Pulmonary artery endothelial cell (primary cell): ENCODE measurements around the gene IL11. TPM values are rescaled to one million over a fixed set of nuclear protein-coding genes. Genes with fewer than 3 reads are reported as not detected.

Experiments
- DNase-seq: peaks from one replicate; pipeline ENCODE4 v3.0.0-alpha.2; 2011; ENCODE audit warnings: low read depth, low spot score
- total RNA-seq: library from RNA; depleted of rRNA; stranded (reverse); fragments of >200 nt; gene quantifications from 2 replicates; pipeline ENCODE4 v1.2.3, GENCODE V29; 2014

The IL11 gene
- total RNA-seq, 1 donor from 2014 or later, result 0.33 TPM

DNA sequence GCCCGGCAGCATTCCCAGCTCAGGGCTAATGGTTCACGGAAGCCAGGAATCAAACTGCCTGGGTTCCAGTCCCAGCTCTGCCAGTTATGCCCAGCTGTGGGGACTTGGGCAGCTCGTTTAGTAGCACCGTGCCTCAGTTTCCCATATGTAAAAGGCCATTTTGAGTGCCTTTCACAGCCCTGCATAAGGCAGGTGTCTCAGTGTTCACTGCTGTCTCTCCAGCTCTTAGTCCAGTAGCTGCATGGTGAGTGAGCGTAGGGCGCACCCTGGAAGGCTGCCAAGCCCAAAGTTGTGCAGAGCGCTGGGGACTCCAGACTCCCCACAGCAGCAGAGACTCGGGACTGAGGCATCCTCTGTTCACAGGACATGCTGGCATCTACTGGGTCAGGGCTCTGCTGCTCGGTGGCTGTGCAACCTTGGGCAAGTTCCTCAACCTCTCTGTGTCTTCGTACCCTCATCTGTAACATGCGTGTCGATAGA, 21.0 kb upstream of the IL11 start:
- no peak for DNase-seq

DNA sequence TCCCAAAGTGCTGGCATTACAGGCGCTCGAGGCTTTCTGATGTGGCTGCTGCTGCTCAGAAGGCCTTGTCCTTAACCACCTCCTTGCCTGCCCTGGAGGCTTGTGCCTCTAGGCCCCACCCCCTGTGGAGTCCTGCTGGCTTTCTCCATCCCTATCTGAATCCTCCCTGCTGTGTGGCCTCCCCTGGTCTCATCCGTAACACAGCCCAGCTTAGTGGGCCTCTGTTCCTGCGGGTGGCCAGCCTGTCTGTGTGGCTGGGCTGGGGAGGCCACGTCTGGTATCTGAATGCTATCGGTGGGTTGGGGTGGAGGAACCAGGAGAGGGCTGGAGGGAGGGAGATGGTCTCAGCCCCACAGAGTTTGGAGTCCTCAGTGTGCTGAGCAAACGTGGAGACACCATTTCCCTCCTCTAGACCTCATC, 20.2 kb upstream of the IL11 start:
- DNase-seq, result no peak

DNA sequence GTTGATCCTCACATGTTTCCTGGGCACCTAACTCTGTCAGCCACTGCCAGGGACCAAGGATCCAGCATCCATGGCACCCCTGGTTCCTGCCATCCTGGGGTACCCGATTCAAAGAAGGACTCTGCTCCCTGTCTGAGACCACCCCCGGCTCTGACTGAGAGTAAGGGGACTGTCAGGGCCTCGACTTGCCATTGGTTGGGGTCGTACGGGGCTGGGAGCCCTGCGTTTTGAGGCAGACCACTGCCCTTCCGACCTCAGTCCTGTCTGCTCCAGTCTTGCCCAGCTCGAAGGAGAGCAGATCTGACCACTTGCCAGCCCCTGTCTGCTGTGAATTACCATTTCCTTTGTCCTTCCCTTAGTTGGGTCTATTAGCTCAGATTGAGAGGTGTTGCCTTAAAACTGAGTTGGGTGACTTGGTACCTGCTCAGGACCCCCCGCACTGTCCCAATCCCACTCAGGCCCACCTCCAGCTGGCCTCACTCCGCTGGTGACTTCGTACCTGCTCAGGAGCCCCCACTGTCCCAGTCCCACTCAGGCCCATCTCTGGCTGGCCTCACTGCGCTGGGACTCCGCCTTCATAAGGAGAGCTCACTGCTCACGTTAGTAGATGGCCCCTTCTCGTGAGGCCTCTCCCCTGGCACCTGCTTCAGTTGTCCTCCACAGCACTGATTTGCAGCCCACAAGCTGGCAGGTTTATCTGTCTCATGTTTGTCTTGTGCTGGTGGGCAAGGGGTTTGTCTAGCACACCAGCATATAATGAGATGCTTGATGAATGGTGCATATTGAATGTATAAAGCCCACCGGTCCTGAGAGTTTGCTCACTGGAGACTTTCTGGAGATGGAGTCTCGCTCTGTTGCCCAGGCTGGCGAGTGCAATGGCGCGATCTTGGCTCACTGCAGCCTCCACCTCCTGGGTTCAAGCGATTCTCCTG, 19.4 kb upstream of the IL11 start:
- DNase-seq, result no peak

DNA sequence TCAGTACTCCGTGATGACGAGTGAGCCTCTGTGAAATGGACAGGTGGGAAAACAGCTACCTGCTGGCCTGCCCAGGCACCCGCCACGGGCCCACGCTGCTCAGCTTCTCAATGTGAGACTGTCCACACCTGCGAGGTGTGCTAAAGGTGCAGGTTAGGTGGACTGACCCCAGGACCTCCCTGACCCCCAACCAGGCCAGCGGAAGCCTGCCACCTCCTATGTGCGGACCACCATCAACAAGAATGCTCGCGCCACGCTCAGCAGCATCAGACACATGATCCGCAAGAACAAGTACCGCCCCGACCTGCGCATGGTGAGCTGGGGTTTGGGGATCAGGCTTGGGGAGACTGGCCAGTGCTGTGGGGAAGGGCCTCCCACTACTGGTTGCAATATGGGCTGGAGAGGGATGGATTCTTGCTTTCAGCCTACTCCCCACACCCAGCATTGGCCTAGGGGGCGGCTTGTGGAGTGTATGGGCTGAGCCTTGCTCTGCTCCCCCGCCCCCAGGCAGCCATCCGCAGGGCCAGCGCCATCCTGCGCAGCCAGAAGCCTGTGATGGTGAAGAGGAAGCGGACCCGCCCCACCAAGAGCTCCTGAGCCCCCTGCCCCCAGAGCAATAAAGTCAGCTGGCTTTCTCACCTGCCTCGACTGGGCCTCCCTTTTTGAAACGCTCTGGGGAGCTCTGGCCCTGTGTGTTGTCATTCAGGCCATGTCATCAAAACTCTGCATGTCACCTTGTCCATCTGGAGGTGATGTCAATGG, 17.7 kb upstream of the IL11 start:
- DNase-seq, result no peak

DNA sequence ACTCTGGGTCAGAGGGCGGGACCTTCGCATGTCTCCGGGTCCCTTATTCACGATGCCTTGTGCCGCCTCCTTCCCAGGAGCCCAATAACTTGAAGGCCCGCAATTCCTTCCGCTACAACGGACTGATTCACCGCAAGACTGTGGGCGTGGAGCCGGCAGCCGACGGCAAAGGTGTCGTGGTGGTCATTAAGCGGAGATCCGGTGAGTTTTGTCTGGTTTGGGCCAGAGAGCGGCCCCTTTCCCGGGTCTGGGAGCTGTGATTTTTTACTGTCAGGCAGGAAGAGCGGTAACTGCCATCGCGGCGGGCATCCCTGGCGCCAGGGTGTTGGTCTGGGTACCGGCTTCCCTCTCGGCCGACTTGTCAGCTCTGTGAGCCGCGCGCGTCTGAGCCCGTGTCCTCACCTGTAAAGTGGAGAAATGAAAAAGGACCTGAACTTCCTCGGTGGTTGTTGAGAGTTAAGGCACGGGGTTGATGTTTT, 16.3 kb upstream of the IL11 start:
- DNase-seq, result no peak

DNA sequence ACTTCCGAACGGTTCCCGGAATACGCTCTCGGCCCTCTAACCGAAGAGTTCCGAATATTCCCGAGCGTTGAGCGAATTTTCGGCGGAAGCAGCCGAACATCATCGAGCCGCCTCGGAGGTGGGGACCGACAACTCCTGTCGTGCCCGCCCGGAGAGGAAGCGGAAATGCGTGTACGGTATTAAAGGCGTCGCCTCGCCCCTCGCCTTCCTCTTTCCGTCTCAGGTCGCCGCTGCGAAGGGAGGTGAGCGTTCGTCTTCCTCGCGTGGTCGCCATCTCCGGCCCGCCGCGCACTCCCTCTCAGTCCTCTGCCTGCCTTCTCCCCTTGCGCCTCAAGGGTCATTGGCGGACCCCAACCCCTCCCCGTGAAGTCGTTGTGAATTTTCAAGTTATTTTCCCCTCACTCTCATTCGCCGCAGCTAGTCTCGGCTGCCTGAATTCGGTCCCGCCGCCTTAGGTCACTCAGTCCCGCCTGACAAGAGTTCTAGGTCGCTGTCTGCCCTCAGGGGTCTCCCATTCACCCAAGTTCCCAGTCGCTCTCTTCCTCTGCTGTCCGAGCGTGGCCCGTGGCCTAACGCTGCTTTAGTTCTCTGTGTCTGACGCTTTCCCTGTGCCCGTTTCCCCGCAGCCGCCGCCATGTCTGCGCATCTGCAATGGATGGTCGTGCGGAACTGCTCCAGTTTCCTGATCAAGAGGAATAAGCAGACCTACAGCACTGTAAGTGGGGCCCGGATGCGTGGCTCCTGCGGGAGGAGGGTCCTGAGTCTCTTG, 15.6 kb upstream of the IL11 start, which contains the start of gene RPL28:
RPL28 (plus strand) TSS at position 209 of the 769 bp plus-strand sequence; CDS start at position 635, 426 bp downstream.
- DNase-seq, result peak; percentile 90

DNA sequence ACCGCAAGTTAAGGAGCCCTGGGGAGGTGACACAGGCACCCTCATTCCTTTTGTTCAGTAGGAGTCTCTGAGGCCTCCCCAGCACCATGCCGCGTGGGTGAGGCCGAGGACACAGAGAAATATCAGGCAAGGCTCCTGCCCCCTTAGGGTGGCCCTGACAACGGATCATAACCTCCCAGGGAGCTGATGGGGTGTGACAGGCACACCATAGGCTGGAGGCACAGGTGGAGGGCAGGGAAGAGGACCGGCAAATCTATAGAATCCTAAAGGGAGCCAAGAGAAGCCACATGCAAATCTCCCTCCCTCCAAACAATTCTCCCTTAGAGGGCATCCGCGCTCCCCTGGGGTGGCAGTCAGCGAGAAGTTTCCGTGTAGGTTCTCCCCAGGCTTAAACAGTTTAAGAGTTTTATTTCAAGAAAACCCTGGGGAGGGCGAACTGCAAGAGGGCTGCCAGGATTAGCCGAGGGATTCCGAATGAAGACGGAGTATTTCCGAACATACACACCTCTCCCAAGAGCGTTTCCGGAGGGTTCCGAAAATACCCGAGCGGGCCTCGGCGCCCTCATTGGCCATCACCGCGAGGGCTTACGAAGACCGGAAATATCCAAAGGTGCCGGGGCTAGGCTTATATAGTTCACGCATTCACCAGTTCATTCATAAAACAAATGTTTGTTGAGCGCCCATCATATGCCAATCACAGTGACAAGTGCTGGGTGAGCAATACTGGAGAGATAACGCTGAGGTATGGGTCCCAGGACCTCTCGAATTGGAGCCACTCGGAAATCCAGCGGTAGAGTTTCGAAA, 14.9 kb upstream of the IL11 start:
- DNase-seq, result peak; percentile 63

DNA sequence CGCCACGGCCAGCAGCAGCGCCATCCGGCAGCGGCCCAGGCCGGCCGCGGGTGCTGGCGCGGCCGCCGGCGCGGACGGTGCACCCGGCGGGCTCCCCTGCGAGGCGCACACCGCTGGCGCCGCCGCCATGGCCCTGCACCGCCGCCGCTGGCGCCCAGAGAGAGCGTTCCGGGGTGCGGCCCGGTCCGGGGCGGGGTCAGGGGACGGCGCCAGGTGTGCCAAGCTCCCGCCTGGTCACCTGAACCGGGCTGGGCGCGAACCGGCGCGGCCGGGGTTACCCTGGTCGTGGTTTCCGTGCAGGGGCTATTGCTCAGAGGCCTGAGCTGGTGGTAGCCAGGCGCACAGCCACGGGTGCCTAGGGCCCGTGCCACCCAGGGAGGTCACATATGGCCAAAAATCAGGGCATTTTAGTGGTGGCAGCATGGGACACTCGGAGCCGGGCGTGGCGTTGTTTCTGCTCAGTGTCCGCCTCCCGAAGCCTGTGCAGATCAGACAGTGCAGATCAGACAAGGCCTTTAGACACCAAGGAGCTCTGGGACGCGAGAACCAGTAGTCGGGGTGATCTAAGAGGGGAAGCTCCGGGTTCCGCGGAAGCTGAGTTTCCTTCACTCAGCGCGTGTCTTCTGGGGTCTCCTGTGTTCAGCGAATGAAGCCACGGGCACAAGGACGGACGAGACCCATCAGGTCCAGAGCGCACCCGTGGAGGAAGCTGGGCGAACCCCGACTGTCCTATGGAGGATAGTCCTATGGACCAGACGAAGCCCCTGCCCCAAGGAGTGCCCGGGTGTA, 14.1 kb upstream of the IL11 start, which contains the start of gene TMEM238:
TMEM238 (minus strand) TSS at position 162 of the 789 bp plus-strand sequence; CDS start at position 129, 33 bp downstream.
- no peak for DNase-seq

DNA sequence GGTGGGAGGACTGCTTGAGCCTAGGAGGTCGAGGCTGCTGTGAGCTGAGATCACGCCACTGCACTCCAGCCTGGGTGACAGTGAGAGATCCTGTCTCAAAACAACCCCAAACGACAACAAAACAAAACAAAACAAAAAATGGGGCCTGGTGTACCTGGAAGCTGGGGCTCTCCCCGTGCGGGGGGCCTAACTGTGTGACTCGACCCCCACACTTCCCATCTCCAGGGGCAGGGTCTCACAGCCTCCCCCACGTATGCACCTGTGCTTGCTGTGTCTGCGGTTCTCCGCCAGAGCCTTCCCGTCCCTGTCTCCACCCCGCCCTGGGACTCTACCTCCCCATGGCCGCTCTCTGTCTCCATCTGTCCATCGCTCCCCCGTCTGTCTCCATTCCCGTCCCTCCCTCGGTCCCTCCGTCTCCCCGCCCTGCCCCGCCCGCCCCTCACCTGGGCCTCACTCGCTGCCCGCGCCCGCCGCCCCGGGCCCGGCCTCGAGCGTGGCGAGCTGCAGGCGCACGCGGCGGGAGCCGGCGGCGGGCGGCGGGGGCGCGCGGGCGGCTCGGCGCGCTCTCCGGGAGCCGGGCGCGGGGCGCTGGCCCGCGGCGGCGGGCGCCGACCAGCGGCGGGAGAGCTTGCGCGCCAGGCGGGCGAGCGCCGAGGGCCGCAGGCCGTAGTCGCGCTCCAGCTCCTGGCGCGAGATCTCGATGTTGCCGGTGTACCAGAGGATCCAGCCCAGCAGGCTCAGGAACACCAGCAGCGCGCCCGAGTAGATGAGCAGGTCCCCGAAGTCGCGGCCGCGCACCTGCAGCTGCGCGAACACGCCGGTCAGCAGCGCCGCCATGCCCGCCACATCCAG, 13.2 kb upstream of the IL11 start:
- peak; percentile 29 for DNase-seq

DNA sequence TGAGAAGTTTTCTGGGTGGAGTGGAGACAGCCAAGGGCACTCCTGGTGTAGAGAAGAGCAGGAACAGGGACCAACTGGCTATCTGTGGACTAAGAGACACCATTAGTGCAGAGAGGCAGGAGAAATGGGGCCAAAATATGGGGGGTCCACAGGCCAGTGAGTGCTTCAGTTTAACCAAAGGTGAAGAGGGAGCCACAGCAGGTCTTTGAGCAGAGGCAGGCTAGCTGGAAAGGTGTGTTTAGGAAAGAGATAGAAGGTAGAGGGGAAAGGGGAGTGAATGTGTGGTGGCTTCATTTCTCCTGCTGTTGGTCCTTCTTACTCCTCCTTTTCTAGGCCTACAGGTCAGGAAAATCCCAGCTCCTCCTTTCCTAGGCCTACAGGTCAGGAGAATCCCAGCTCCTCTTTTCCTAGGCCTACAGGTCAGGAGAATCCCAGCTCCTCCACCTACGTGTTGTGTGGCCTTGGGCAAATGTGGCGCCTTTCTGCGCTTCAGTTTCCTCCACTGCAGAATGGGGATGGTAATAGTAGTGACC, 12.3 kb upstream of the IL11 start:
- DNase-seq, result no peak

DNA sequence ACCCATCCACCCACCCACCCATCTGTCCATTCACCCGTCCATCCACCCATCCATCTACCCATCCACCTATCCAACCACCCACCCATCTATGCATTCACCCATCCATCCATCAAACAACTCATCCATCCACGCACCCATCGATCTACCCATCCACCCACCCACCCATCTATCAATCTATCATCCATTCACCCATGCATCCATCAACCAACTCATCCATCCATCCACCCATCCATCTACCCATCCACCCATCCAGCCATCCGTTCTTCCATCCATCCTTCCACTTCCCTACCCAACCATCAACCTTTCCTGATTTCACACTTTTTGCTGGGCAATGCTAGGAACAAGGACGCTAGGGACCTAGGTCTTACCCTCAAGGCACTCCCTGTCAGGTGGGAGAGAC, 11.8 kb upstream of the IL11 start:
- no peak for DNase-seq

DNA sequence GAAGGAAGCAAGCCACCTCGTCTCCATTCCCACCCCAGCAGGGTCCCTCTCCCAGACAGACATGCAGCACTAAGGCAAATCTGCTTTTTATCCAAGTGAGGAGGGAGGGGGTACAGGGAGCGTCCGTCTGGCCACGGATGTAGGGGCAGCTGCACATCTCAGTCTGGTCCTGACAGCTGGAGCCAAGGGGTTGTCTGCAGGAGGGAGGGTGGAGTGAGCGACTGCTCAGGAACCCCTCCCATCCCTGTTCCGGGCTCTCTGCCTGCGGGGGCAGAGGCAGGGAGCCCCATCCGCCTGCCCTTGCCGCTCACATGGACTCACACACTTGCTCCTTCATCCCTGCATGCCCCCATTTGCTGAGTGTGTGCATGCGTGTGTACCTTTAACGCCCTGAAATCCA, 8.9 kb upstream of the IL11 start:
- no peak for DNase-seq

DNA sequence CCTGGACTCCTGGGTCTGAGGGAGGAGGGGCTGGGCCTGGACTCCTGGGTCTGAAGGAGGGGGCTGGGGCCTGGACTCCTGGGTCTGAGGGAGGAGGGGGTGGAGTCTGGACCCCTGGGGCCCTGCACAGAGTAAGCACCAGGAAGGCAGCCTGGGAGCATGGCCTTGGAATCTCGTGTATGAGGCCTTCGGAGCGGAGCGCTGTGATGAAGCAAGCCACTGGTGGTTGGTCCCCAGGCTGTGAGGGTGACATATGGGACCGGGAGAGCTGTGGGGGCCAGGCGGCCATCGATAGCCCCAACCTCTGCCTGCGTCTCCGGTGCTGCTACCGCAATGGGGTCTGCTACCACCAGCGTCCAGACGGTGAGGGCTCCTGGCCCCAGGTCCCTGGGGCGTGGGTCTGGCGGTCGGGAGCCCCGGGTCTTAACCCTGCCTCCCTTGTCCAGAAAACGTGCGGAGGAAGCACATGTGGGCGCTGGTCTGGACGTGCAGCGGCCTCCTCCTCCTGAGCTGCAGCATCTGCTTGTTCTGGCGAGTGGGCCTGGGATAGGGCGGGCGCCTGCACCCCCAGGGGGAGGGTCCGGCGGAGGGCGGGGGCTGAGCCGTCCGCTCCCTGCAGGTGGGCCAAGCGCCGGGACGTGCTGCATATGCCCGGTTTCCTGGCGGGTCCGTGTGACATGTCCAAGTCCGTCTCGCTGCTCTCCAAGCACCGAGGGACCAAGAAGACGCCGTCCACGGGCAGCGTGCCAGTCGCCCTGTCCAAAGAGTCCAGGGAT, 7.3 kb upstream of the IL11 start:
- no peak for DNase-seq

DNA sequence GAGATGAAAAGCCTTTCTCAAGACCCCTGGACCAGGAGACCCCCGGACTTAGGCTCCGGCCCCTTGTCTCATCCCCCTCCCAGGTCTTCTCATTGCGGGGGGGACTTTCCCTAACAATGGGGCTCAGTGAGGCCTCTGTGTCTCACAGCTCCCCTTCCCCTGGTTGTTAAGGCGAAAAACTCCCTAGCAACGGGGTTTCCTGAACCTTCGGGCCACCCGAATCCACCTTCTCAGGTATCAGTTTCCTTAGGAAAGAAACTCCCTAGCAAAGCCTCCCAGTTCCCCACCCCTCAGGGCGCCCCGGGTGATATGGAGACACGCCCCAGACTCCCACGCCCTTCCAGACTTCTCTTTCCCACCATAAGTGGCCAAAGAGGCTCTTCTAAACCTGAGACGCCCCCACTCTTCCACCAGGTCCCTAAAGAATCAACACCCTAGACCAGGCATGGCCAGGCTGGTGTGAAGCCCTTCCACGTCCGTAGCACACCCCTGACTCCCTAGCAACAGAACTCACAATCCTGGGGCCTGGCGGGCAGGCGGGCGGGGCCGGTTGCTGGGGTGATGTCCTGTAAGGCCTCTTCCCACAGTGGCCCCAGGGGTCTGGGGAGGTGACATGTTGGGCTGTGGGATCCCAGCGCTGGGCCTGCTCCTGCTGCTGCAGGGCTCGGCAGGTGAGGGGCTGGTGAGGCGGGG, 6.1 kb upstream of the IL11 start, which contains the start of gene TMEM190:
TMEM190 (plus strand) TSS at position 586 of the 693 bp plus-strand sequence; CDS start at position 614, 28 bp downstream.
- DNase-seq, result no peak

DNA sequence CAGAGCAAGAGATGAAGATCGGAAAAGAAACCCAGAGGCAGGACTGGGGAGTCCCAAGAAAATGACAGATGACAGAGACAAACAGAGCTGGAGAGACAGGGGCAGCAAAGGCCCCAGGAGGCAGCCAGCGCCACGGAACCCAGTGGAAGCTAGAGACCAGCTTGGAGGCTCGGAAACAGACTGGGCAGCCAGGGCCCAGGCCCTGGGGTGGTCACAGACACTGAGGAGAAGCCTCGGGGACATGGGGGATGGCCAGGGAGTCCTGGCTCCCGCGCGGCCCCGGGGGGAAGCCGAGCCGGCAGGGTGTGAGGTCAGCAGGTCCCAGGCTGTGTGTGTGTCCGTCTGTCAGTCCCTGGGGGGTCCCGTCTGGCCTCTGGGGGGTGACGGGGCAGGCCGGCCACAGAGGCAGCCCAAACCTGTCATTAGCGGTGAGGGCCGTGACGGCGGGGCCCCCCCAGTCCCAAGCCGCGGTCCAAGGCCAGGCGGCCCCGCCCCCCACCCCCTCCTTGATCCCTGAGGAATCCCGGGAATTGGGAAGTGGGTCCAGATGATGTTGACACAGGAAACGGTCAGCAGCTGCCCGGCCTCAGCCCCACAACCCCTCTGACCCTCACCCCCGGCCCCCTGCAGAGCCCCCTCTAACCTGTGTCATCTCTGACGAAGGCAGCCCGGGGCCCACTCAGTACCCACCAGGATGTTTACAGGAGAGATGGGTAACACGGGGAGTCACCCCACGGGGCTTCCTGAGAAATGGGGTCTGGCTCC, 3.9 kb upstream of the IL11 start:
- DNase-seq, result no peak
